Measurements from ENCODE around the gene CAPN14. TPM values are rescaled to one million over a fixed set of nuclear protein-coding genes. Genes with fewer than 3 reads are reported as not detected.

CAPN14 gene
- total RNA-seq, 1 donor from 2014 or later, result 0.24 TPM

GRCh38 chr2:31235504-31235902 is 18.2 kb upstream of the CAPN14 start:
- Mint-ChIP-seq H3K4me3 (ENCODE audit: unreplicated experiment) (peak overlapping the region; percentile 79), H3K4me1 (ENCODE audit: unreplicated experiment) (peaks cover 47% of the 10 kb centered on the region), H3K36me3 (ENCODE audit: unreplicated experiment) (no peaks in the 10 kb centered on the region), H3K27me3 (ENCODE audit: unreplicated experiment) (peaks cover 18% of the 10 kb centered on the region), H3K27ac (ENCODE audit: unreplicated experiment) (peak overlapping the region; percentile 6), H3K9me3 (ENCODE audit: unreplicated experiment) (no peaks in the 10 kb centered on the region)
- TF ChIP-seq CTCF (IDR thresholded peaks at IDR 0.05), result no peak
- peak; percentile 38 for DNase-seq (ENCODE audit: extremely low spot score, unreplicated experiment)

GRCh38 chr2:31234683-31235503 is 17.6 kb upstream of the CAPN14 start:
- Mint-ChIP-seq H3K4me3 (ENCODE audit: unreplicated experiment) (peak overlapping the region; percentile 79), H3K9me3 (ENCODE audit: unreplicated experiment) (no peaks in the 10 kb centered on the region), H3K27me3 (ENCODE audit: unreplicated experiment) (peaks cover 24% of the 10 kb centered on the region), H3K27ac (ENCODE audit: unreplicated experiment) (peak overlapping the region; percentile 6), H3K36me3 (ENCODE audit: unreplicated experiment) (no peaks in the 10 kb centered on the region), H3K4me1 (ENCODE audit: unreplicated experiment) (peaks cover 41% of the 10 kb centered on the region)
- peak; percentile 27 for DNase-seq (ENCODE audit: extremely low spot score, unreplicated experiment)
- no peak for TF ChIP-seq CTCF (IDR thresholded peaks at IDR 0.05)

GRCh38 chr2:31233741-31234682 is 16.7 kb upstream of the CAPN14 start, which contains the start of gene EHD3:
TSS of gene EHD3 (plus strand) at chr2:31234152. CDS start at chr2:31234622, 470 bp downstream.
- H3K27ac Mint-ChIP-seq (ENCODE audit: unreplicated experiment), result peak within 1 kb of the TSS; percentile 60
- H3K27me3 Mint-ChIP-seq (ENCODE audit: unreplicated experiment), result peaks cover 27% of the 10 kb centered on the region
- peak; percentile 83 for TF ChIP-seq CTCF (IDR thresholded peaks at IDR 0.05)
- peak; percentile 98 for DNase-seq (ENCODE audit: extremely low spot score, unreplicated experiment)
- peaks cover 36% of the 10 kb centered on the region for H3K4me1 Mint-ChIP-seq (ENCODE audit: unreplicated experiment)
- no peaks in the 10 kb centered on the region for H3K9me3 Mint-ChIP-seq (ENCODE audit: unreplicated experiment)
- peak within 1 kb of the TSS; percentile 79 for H3K4me3 Mint-ChIP-seq (ENCODE audit: unreplicated experiment)
- H3K36me3 Mint-ChIP-seq (ENCODE audit: unreplicated experiment), result no peaks in the 10 kb centered on the region

GRCh38 chr2:31233231-31233630 is 15.9 kb upstream of the CAPN14 start:
- TF ChIP-seq CTCF (IDR thresholded peaks at IDR 0.05), result no peak
- no peak overlapping the region for H3K4me3 Mint-ChIP-seq (ENCODE audit: unreplicated experiment)
- peaks cover 31% of the 10 kb centered on the region for H3K4me1 Mint-ChIP-seq (ENCODE audit: unreplicated experiment)
- no peaks in the 10 kb centered on the region for H3K36me3 Mint-ChIP-seq (ENCODE audit: unreplicated experiment)
- H3K27me3 Mint-ChIP-seq (ENCODE audit: unreplicated experiment), result peaks cover 27% of the 10 kb centered on the region
- H3K27ac Mint-ChIP-seq (ENCODE audit: unreplicated experiment), result no peak overlapping the region
- H3K9me3 Mint-ChIP-seq (ENCODE audit: unreplicated experiment), result no peaks in the 10 kb centered on the region
- no peak for DNase-seq (ENCODE audit: extremely low spot score, unreplicated experiment)
